Panc1 (cell line): ENCODE results near the gene EPHB2.

Experiments
- CTCF ChIP-seq: fragments of 450-650 bp; IDR thresholded peaks from 2 replicates; pipeline ENCODE4 v1.5.1; 2017; ENCODE audit warnings: mild to moderate bottlenecking
- POLR2AphosphoS5 ChIP-seq: IDR thresholded peaks from 2 replicates; pipeline ENCODE4 v1.6.1; 2012; ENCODE audit warnings: mild to moderate bottlenecking, low read depth, low read length, moderate library complexity
- SIN3A ChIP-seq: IDR thresholded peaks from 2 replicates; pipeline ENCODE4 v1.6.1; 2012; ENCODE audit warnings: low read depth, mild to moderate bottlenecking, low read length, moderate library complexity, borderline replicate concordance; ENCODE audit not compliant: insufficient read depth
- TCF7L2 ChIP-seq: IDR thresholded peaks from 2 replicates; pipeline ENCODE4 v1.6.1; 2011; ENCODE audit warnings: mild to moderate bottlenecking, low read depth, low read length, inconsistent platforms

GRCh38 chr1:22750685-22751051 lies 40.0 kb downstream of the EPHB2 start:
- no peak for TF ChIP-seq CTCF
- no peak for TF ChIP-seq POLR2AphosphoS5
- no peak for TF ChIP-seq SIN3A
- TF ChIP-seq TCF7L2: no peak
